Measurements from ENCODE around the gene RAF1. TPM values are rescaled to one million over a fixed set of nuclear protein-coding genes. Genes with fewer than 3 reads are reported as not detected.

The RAF1 gene
- total RNA-seq, 1 experiment from 2014 or later = 64.3 TPM

DNA sequence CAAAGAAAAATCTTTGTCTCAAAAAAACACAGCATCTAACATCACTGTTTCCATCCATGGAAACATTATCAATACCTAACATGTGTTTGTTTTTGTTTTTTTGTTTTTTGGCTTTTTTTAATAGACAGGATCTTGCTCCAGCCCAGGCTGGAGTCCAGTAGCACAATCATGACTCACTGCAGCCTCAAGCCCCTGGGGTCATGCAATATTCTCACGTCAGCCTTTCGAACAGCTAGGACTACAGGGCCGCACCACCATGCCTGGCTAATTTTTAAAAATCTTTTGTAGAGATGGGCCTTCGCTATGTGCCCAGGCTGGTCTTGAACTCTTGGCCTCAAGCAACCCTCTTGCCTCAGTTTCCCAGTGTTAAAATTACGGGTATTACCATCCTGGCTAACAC lies 52.8 kb downstream of the RAF1 start:
- ChIA-PET POLR2A (no interaction called here), RAD21 (ENCODE audit: low non-redundant PET in 1 of 2, low total read pairs in 2 of 2, uncharacterized antibody in 2 of 2, unreplicated experiment in 2 of 2) (no interaction called here), CTCF (no interaction called here)
- no TSS peak for BruUV-seq (replicated peaks)
- Histone ChIP-seq H3K79me2 (ENCODE audit: insufficient read depth, low read length) (peaks cover 56% of the 10 kb centered on the region), H3K4me1 (ENCODE audit: control insufficient read depth in 1 of 2, insufficient read depth in 2 of 2, low read length in 2 of 2) (no peaks in the 10 kb centered on the region), H3K9ac (ENCODE audit: low read length) (no peak overlapping the region), H3K4me2 (ENCODE audit: low read length) (no peak overlapping the region), H3K27me3 (ENCODE audit: insufficient read depth, low read length) (no peaks in the 10 kb centered on the region), H3K27ac (ENCODE audit: low read depth, low read length) (no peak overlapping the region), H3K36me3 (ENCODE audit: control insufficient read depth in 1 of 2, insufficient read depth in 2 of 2, low read length in 2 of 2) (peaks cover 15 to 20% of the 10 kb centered on the region in 2 experiments), H3K9me3 (ENCODE audit: control insufficient read depth in 1 of 2, insufficient read depth in 1 of 2, low read depth in 1 of 2, low read length in 2 of 2) (no peaks in the 10 kb centered on the region), H3K4me3 (replicated peaks in 1 of 2; ENCODE audit: low read depth in 1 of 2, low read length in 2 of 2) (no peak overlapping the region), H3K9me2 (ENCODE audit: insufficient read depth) (no peaks in the 10 kb centered on the region), H4K20me1 (ENCODE audit: insufficient read depth) (no peaks in the 10 kb centered on the region; the same call in none of the 2 replicates), H2AFZ (ENCODE audit: low read depth, low read length, poor library complexity, severe bottlenecking) (no peak overlapping the region)
- DNase-seq (ENCODE audit: low read depth, low spot score) = no peak
- intact Hi-C loops (cut with micrococcal nuclease) = no loop called here
- no peak for ATAC-seq
- TF ChIP-seq CTCF (IDR thresholded peaks at IDR 0.05 in 2 of 3, conservative IDR thresholded peaks at IDR 0.05 in 1 of 3; ENCODE audit: borderline replicate concordance in 1 of 3, insufficient read depth in 1 of 3, low read depth in 2 of 3, low read length in 2 of 3) = no peak
- no peak for TF ChIP-seq FOSL1 (IDR thresholded peaks at IDR 0.05; ENCODE audit: low read depth)
- TF ChIP-seq EZH2phosphoT487 (IDR thresholded peaks at IDR 0.05; ENCODE audit: borderline replicate concordance) = no peak
- no peak for TF ChIP-seq EZH2 (IDR thresholded peaks at IDR 0.05)
- no peak for TF ChIP-seq JUND (IDR thresholded peaks at IDR 0.05)
- TF ChIP-seq ZFX (IDR thresholded peaks at IDR 0.05) = no peak
- no peak for TF ChIP-seq SIN3A (IDR thresholded peaks at IDR 0.05; ENCODE audit: low read depth)
- no peak for TF ChIP-seq CBX3 (IDR thresholded peaks at IDR 0.05; ENCODE audit: low read depth)
- TF ChIP-seq MAX (IDR thresholded peaks at IDR 0.05) = no peak
- TF ChIP-seq EGR1 (IDR thresholded peaks at IDR 0.05; ENCODE audit: low read depth) = no peak
- TF ChIP-seq ATF3 (IDR thresholded peaks at IDR 0.05) = no peak
- no peak for TF ChIP-seq REST (IDR thresholded peaks at IDR 0.05; ENCODE audit: low read depth)
- no peak for TF ChIP-seq YY1 (IDR thresholded peaks at IDR 0.05; ENCODE audit: extremely low read depth, insufficient replicate concordance, low read depth, low read length)
- no peak for TF ChIP-seq SRF (IDR thresholded peaks at IDR 0.05; ENCODE audit: low read depth)
- no peak for TF ChIP-seq CEBPB (IDR thresholded peaks at IDR 0.05; ENCODE audit: low read depth)
